Hematopoietic multipotent progenitor cell treated with erythropoietin and hydrocortisone succinate and interleukin-3 and kit ligand, for 8 days (in vitro differentiated cells): Measurements from ENCODE around the gene TEAD4.

Experiments
- DNase-seq: peaks from one replicate; pipeline ENCODE4 v3.0.0-alpha.2; 2015

Gene TEAD4

GRCh38 chr12:2959192-2959504 lies at the start of gene TEAD4:
TSS of gene TEAD4 (plus strand) at chr12:2959397.
- DNase-seq, result no peak

GRCh38 chr12:2912216-2912575 lies 47.0 kb upstream of the TEAD4 start:
- no peak for DNase-seq

- no peak for DNase-seq
Observed at GRCh38 chr12:2919249-2919648, 39.9 kb upstream of the TEAD4 start.

- no peak for DNase-seq
Observed at GRCh38 chr12:2922329-2922728, 36.9 kb upstream of the TEAD4 start.

GRCh38 chr12:2923057-2923456 lies 36.1 kb upstream of the TEAD4 start:
- DNase-seq, result no peak

- no peak for DNase-seq
Observed at GRCh38 chr12:2924019-2924418, 35.2 kb upstream of the TEAD4 start.

- DNase-seq, result no peak
Observed at GRCh38 chr12:2925322-2925995, 33.7 kb upstream of the TEAD4 start.

- no peak for DNase-seq
Observed at GRCh38 chr12:2930865-2931264, 28.3 kb upstream of the TEAD4 start.

GRCh38 chr12:2933586-2933985 lies 25.6 kb upstream of the TEAD4 start:
- no peak for DNase-seq

GRCh38 chr12:2934371-2934770 lies 24.8 kb upstream of the TEAD4 start:
- no peak for DNase-seq

- no peak for DNase-seq
Observed at GRCh38 chr12:2936301-2936700, 22.9 kb upstream of the TEAD4 start.

- no peak for DNase-seq
Observed at GRCh38 chr12:2937500-2937899, 21.7 kb upstream of the TEAD4 start.

- no peak for DNase-seq
Observed at GRCh38 chr12:2939191-2939590, 20.0 kb upstream of the TEAD4 start.

GRCh38 chr12:2940564-2940963 lies 18.6 kb upstream of the TEAD4 start:
- DNase-seq, result no peak

GRCh38 chr12:2941524-2941923 lies 17.7 kb upstream of the TEAD4 start:
- no peak for DNase-seq

GRCh38 chr12:2944401-2945047 lies 14.7 kb upstream of the TEAD4 start:
- DNase-seq, result peak; percentile 44

- no peak for DNase-seq
Observed at GRCh38 chr12:2949411-2949810, 9.8 kb upstream of the TEAD4 start.

GRCh38 chr12:2955888-2956287 lies 3.3 kb upstream of the TEAD4 start:
- DNase-seq, result no peak

GRCh38 chr12:2957816-2958431 lies 1.3 kb upstream of the TEAD4 start:
- DNase-seq, result no peak

- DNase-seq, result no peak
Observed at GRCh38 chr12:2958432-2959191, 585 bp upstream of the TEAD4 start.

GRCh38 chr12:2959505-2960389 lies 550 bp downstream of the TEAD4 start:
- DNase-seq, result no peak

- no peak for DNase-seq
Observed at GRCh38 chr12:2960390-2960956, 1.3 kb downstream of the TEAD4 start.
